NCI-H1092 (cell line): Measurements from ENCODE around the gene ZAR1.
"Not testable (repeated sequence)": the region's sequence is repeated elsewhere in the genome, so short reads cannot be mapped to it uniquely, and the experiment has no call there.

Source experiments
- DNase-seq: peaks from one replicate; lab custom pipeline; 2025; lab: John Stamatoyannopoulos, UW

The ZAR1 gene

GRCh38 chr4:48490012-48490679 lies at the start of gene ZAR1:
Gene ZAR1, plus strand, starts transcription at chr4:48490252. Its CDS starts 40 bp downstream, at chr4:48490292.
- no peak for DNase-seq

GRCh38 chr4:48440914-48441313 lies 49.1 kb upstream of the ZAR1 start:
- not testable (repeated sequence) for DNase-seq

GRCh38 chr4:48445704-48446103 lies 44.3 kb upstream of the ZAR1 start:
- peak; percentile 1 for DNase-seq

GRCh38 chr4:48446642-48447041 lies 43.4 kb upstream of the ZAR1 start:
- DNase-seq, result no peak

- no peak for DNase-seq
Measured at GRCh38 chr4:48449151-48449550, 40.9 kb upstream of the ZAR1 start.

- DNase-seq, result no peak
Measured at GRCh38 chr4:48450740-48451139, 39.3 kb upstream of the ZAR1 start.

GRCh38 chr4:48451656-48452055 lies 38.4 kb upstream of the ZAR1 start:
- DNase-seq, result not testable (repeated sequence)

- DNase-seq, result no peak
Measured at GRCh38 chr4:48454591-48454990, 35.5 kb upstream of the ZAR1 start.

GRCh38 chr4:48461000-48461399 lies 29.1 kb upstream of the ZAR1 start:
- DNase-seq, result no peak

GRCh38 chr4:48462363-48462762 lies 27.7 kb upstream of the ZAR1 start:
- no peak for DNase-seq

GRCh38 chr4:48467442-48467841 lies 22.6 kb upstream of the ZAR1 start:
- DNase-seq, result no peak

GRCh38 chr4:48467891-48468290 lies 22.2 kb upstream of the ZAR1 start:
- DNase-seq, result no peak

GRCh38 chr4:48470137-48470536 lies 19.9 kb upstream of the ZAR1 start:
- DNase-seq, result no peak

GRCh38 chr4:48470570-48470969 lies 19.5 kb upstream of the ZAR1 start:
- DNase-seq, result no peak

- DNase-seq, result no peak
Measured at GRCh38 chr4:48472794-48473193, 17.3 kb upstream of the ZAR1 start.

GRCh38 chr4:48475770-48476169 lies 14.3 kb upstream of the ZAR1 start:
- no peak for DNase-seq

GRCh38 chr4:48478273-48478672 lies 11.8 kb upstream of the ZAR1 start:
- no peak for DNase-seq

- no peak for DNase-seq
Measured at GRCh38 chr4:48481581-48481980, 8.5 kb upstream of the ZAR1 start.

- peak; percentile 88 for DNase-seq
Measured at GRCh38 chr4:48483006-48483776, 6.9 kb upstream of the ZAR1 start, which contains the start of gene SLC10A4. Gene SLC10A4, plus strand, starts transcription at chr4:48483343. Its CDS starts 219 bp downstream, at chr4:48483562.

GRCh38 chr4:48483777-48484493 lies 6.1 kb upstream of the ZAR1 start:
- DNase-seq, result no peak

- DNase-seq, result no peak
Measured at GRCh38 chr4:48484494-48485168, 5.4 kb upstream of the ZAR1 start.

- no peak for DNase-seq
Measured at GRCh38 chr4:48489683-48490011, 405 bp upstream of the ZAR1 start.
